Spleen (tissue), 11 donors: ENCODE measurements around the gene ZNF669. TPM values are rescaled to one million over a fixed set of nuclear protein-coding genes. Genes with fewer than 3 reads are reported as not detected.
A peak's percentile ranks its signal among the peaks of the same experiment; 100 is the strongest.

Source experiments
- DNase-seq: peaks from one replicate; pipeline ENCODE4 v3.0.0-alpha.2; 2020
- H3K27ac ChIP-seq, 8 donors: fragments of 200-600 bp; sonication (generic) in 7 of 8; 1 replicate in 4 of 8; 2 replicates in 4 of 8; pipeline versions ENCODE4 v1.5.0 to v1.8.0; 2016 to 2021; ENCODE audit warnings: inconsistent platforms in 4 of 8, mild to moderate bottlenecking in 4 of 8, moderate library complexity in 1 of 8
- H3K27me3 ChIP-seq, 7 donors: fragments of 200-600 bp; sonication (generic) in 6 of 7; replicated peaks in 1 of 7; 1 replicate in 4 of 7; 2 replicates in 3 of 7; pipeline versions ENCODE4 v1.5.0 to v1.8.0; 2016 to 2021; ENCODE audit warnings: inconsistent platforms in 3 of 7, mild to moderate bottlenecking in 1 of 7
- H3K36me3 ChIP-seq, 6 donors: fragments of 200-600 bp; sonication (generic) in 5 of 6; 1 replicate in 4 of 6; 2 replicates in 2 of 6; pipeline versions ENCODE4 v1.5.0 to v1.8.0; 2016 to 2021; ENCODE audit warnings: inconsistent platforms in 2 of 6
- H3K4me1 ChIP-seq, 6 donors: fragments of 200-600 bp; sonication (generic) in 5 of 6; 1 replicate in 3 of 6; 2 replicates in 3 of 6; pipeline versions ENCODE4 v1.5.0 to v1.8.0; 2016 to 2021; ENCODE audit warnings: inconsistent platforms in 3 of 6
- H3K4me3 ChIP-seq, 8 donors: fragments of 200-600 bp; sonication (generic) in 7 of 8; 1 replicate in 4 of 8; 2 replicates in 4 of 8; pipeline versions ENCODE4 v1.5.0 to v1.8.0; 2016 to 2021; ENCODE audit warnings: inconsistent platforms in 4 of 8, mild to moderate bottlenecking in 4 of 8, moderate library complexity in 2 of 8
- H3K9me3 ChIP-seq, 8 donors: fragments of 200-600 bp; sonication (generic) in 7 of 8; 1 replicate in 4 of 8; 2 replicates in 4 of 8; pipeline versions ENCODE4 v1.5.0 to v1.8.0; 2016 to 2021; ENCODE audit warnings: inconsistent platforms in 4 of 8
- CTCF ChIP-seq, 11 experiments: fragments of 200-600 bp in 7 of 11; fragments of 450-650 bp in 4 of 11; sonication (generic) in 4 of 11; IDR thresholded peaks in 8 of 11; conservative IDR thresholded peaks in 3 of 11; 1 replicate in 7 of 11; 2 replicates in 4 of 11; pipeline versions ENCODE4 v1.4.0 to v1.8.0; 2016 to 2021; ENCODE audit warnings: antibody characterized with exemption in 11 of 11, inconsistent platforms in 4 of 11, mild to moderate bottlenecking in 1 of 11
- POLR2A ChIP-seq, 3 donors: fragments of 450-650 bp; IDR thresholded peaks; one replicate each; pipeline ENCODE4 v1.5.1; 2017; ENCODE audit warnings: antibody characterized with exemption in 3 of 3, mild to moderate bottlenecking in 1 of 3
- POLR2AphosphoS5 ChIP-seq, 3 donors: sonication (generic); formaldehyde crosslinking; IDR thresholded peaks; one replicate each; pipeline ENCODE4 v1.5.1; 2017; ENCODE audit warnings: antibody characterized with exemption in 3 of 3
- WGBS, 5 donors: extraction: QIAGEN DNeasy Blood & Tissue Kit in 3 of 5; methylation state at CpG; one replicate each; pipeline versions ENCODE4 v1.1.5 to v1.1.7; 2013 to 2018; 5-methylcytosine and 5-hydroxymethylcytosine counted together
- intact Hi-C: fragments of 100-400 bp; cut with DNase I; formaldehyde crosslinking; loops from one replicate; pipeline ENCODE4 v1.15.0; 2023; ENCODE audit warnings: low total_unique reads
- polyA plus RNA-seq, 3 donors: library from polyadenylated mRNA; stranded (reverse); fragments of 200-250 nt; gene quantifications; one replicate each; pipeline ENCODE4 v1.2.1, GENCODE V29; 2013
- total RNA-seq, 7 donors: library from RNA; depleted of rRNA in 3 of 7; stranded (reverse); fragments of >200 nt in 3 of 7; fragmentation: NEBNext Ultra II Directional in 4 of 7; extraction: Animal tissue kit (Norgen Biotek cat#: 25700) in 4 of 7; gene quantifications; one replicate each; pipeline versions ENCODE4 v1.1.0 to v1.2.1, GENCODE V29; 2016 to 2021
- donor health status: healthy with polysubstance abuse.
- donor health status: DM: no; HTN: no; CAD: no; lungs with moderate emphysema.
- donor health status: DM: no; HTN: no; CAD: no.
- donor health status: Bipolar disorder and iron deficiency.
- donor health status: healthy.
- donor health status: DM: no; HTN: no; CAD: no.
- donor health status: DM: yes; HTN: yes; CAD: no.

The ZNF669 gene
- total and polyA plus RNA-seq, 10 donors, result 3.1 to 11.4 (median 7.7) TPM

- Histone ChIP-seq H3K4me3 (no peak overlapping the region), H3K36me3 (peaks cover 8 to 44% (median 26%) of the 10 kb centered on the region in 6 donors), H3K27ac (no peak overlapping the region), H3K9me3 (peaks cover 29 to 82% (median 79%) of the 10 kb centered on the region in 8 donors), H3K27me3 (no peaks in the 10 kb centered on the region), H3K4me1 (no peaks in the 10 kb centered on the region)
- DNase-seq, result no peak
- no peak for TF ChIP-seq CTCF (IDR thresholded peaks at IDR 0.05 in 8 of 11, conservative IDR thresholded peaks at IDR 0.05 in 3 of 11)
- intact Hi-C loops, result no loop called here
- WGBS, 5 donors, result 94 to 99% (median 96%) methylated on average over 3 of the region's 3 CpGs
These were observed 8.0 kb downstream of the ZNF669 start for GRCh38 chr1:247096112-247096511.

GRCh38 chr1:247090455-247090854 is 13.7 kb downstream of the ZNF669 start:
- 77 to 86% (median 85%) methylated on average over 12 to 14 of the region's 14 CpGs for whole genome bisulfite sequencing, 5 donors
- no peaks in the 10 kb centered on the region for H3K4me1 ChIP-seq
- peaks cover 3 to 25% (median 22%) of the 10 kb centered on the region in 8 donors for H3K9me3 ChIP-seq
- no peak overlapping the region for H3K4me3 ChIP-seq
- no peak overlapping the region for H3K27ac ChIP-seq
- no peaks in the 10 kb centered on the region for H3K27me3 ChIP-seq
- intact Hi-C loops, result no loop called here
- TF ChIP-seq POLR2A (IDR thresholded peaks at IDR 0.05) (no peak), POLR2AphosphoS5 (IDR thresholded peaks at IDR 0.05) (no peak), CTCF (IDR thresholded peaks at IDR 0.05 in 8 of 11, conservative IDR thresholded peaks at IDR 0.05 in 3 of 11) (no peak)
- no peaks in the 10 kb centered on the region for H3K36me3 ChIP-seq
- DNase-seq, result peak; percentile 67

- TF ChIP-seq POLR2AphosphoS5 (IDR thresholded peaks at IDR 0.05) (no peak), POLR2A (IDR thresholded peaks at IDR 0.05) (no peak), CTCF (IDR thresholded peaks at IDR 0.05 in 8 of 11, conservative IDR thresholded peaks at IDR 0.05 in 3 of 11) (no peak)
These were observed 14.4 kb downstream of the ZNF669 start for GRCh38 chr1:247089616-247090375.

GRCh38 chr1:247088967-247089366 is 15.2 kb downstream of the ZNF669 start:
- Histone ChIP-seq H3K36me3 (no peaks in the 10 kb centered on the region), H3K27ac (no peak overlapping the region), H3K4me3 (no peak overlapping the region), H3K9me3 (peaks cover 0 to 14% (median 7%) of the 10 kb centered on the region in 8 donors), H3K4me1 (no peaks in the 10 kb centered on the region), H3K27me3 (no peaks in the 10 kb centered on the region)
- intact Hi-C loops, result no loop called here
- WGBS, 5 donors, result 76 to 87% (median 86%) methylated on average over 4 of the region's 4 CpGs
- peak; percentile 57 for DNase-seq
- TF ChIP-seq POLR2A (IDR thresholded peaks at IDR 0.05) (no peak), POLR2AphosphoS5 (IDR thresholded peaks at IDR 0.05) (no peak), CTCF (IDR thresholded peaks at IDR 0.05 in 8 of 11, conservative IDR thresholded peaks at IDR 0.05 in 3 of 11) (no peak)

More at GRCh38 chr1:247089616-247090375, 14.4 kb downstream of the ZNF669 start:
- intact Hi-C loops, result no loop called here
- Histone ChIP-seq H3K27ac (no peak overlapping the region), H3K4me1 (no peaks in the 10 kb centered on the region), H3K27me3 (no peaks in the 10 kb centered on the region), H3K36me3 (no peaks in the 10 kb centered on the region), H3K4me3 (no peak overlapping the region), H3K9me3 (peaks cover 0 to 20% (median 16%) of the 10 kb centered on the region in 8 donors)
- peak; percentile 67 for DNase-seq
- 64 to 84% (median 78%) methylated on average over 16 to 17 of the region's 17 CpGs for WGBS, 5 donors
